Activated B cell treated with CpG ODN at 0.5 μM for 24 hours (primary cell): ENCODE results near the gene UBA7. TPM values are rescaled to one million over a fixed set of nuclear protein-coding genes. Genes with fewer than 3 reads are reported as not detected.
"Not testable (repeated sequence)": the region's sequence is repeated elsewhere in the genome, so short reads cannot be mapped to it uniquely, and the experiment has no call there.

Experiments
- ATAC-seq: fragments of 200-7000 bp; cut with Tn5 transposase; one replicate; pipeline ENCODE4 v1.10.0; 2021; ENCODE audit warnings: low read depth, mild to moderate bottlenecking, moderate library complexity
- CTCF ChIA-PET: fragments of 350-600 bp; sonication (Branson Sonifier 250); formaldehyde crosslinking; loops from one replicate; lab custom pipeline; 2021; ENCODE audit warnings: antibody characterized with exemption; lab: Charles Lee
- POLR2A ChIA-PET: fragments of 350-600 bp; sonication (Branson Sonifier 250); formaldehyde crosslinking; loops from one replicate; lab custom pipeline; 2021; ENCODE audit warnings: antibody characterized with exemption; lab: Charles Lee
- DNase-seq: peaks from one replicate; pipeline ENCODE4 v3.0.0; 2022
- H3K27ac Mint-ChIP-seq: one replicate; pipeline ENCODE4 v1.8.0; 2020; ENCODE audit warnings: mixed read lengths
- H3K27me3 Mint-ChIP-seq: one replicate; pipeline ENCODE4 v1.8.0; 2021; ENCODE audit warnings: mixed read lengths
- H3K36me3 Mint-ChIP-seq: one replicate; pipeline ENCODE4 v1.8.0; 2021; ENCODE audit warnings: low read depth, mixed read lengths
- H3K4me1 Mint-ChIP-seq: one replicate; pipeline ENCODE4 v1.8.0; 2021; ENCODE audit warnings: mixed read lengths
- H3K4me3 Mint-ChIP-seq: one replicate; pipeline ENCODE4 v1.8.0; 2020; ENCODE audit warnings: mild to moderate bottlenecking, mixed read lengths
- H3K9me3 Mint-ChIP-seq: one replicate; pipeline ENCODE4 v1.8.0; 2020; ENCODE audit warnings: mixed read lengths
- CTCF ChIP-seq: fragments of 200-600 bp; IDR thresholded peaks from one replicate; pipeline ENCODE4 v1.8.0; 2022; ENCODE audit warnings: antibody characterized with exemption, mild to moderate bottlenecking
- intact Hi-C: fragments of 100-400 bp; cut with micrococcal nuclease; formaldehyde crosslinking; loops from one replicate; pipeline ENCODE4 v1.15.1; 2024
- total RNA-seq: library from RNA; stranded (reverse); gene quantifications from 2 replicates; pipeline ENCODE4 v1.2.3, GENCODE V29; 2022

UBA7 gene
- total RNA-seq, 1 donor from 2014 or later = 237 TPM

GRCh38 chr3:49779358-49780079 lies 34.2 kb downstream of the UBA7 start:
- H3K36me3 Mint-ChIP-seq = peaks cover 55% of the 10 kb centered on the region
- no peak for ATAC-seq
- ChIA-PET CTCF (no interaction called here), POLR2A (interaction anchor here (0.5 kb wide), 1 partner anchor 74 kb away, joined by 6 read pairs; no protein-coding TSS in a partner anchor)
- no peak for DNase-seq
- peaks cover 30% of the 10 kb centered on the region for H3K4me1 Mint-ChIP-seq
- no peak overlapping the region for H3K4me3 Mint-ChIP-seq
- intact Hi-C loops = loop anchor here (10.0 kb wide), 1 partner anchor 55 kb away; no protein-coding TSS in a partner anchor
- TF ChIP-seq CTCF = no peak
- H3K27me3 Mint-ChIP-seq = no peaks in the 10 kb centered on the region
- no peak overlapping the region for H3K27ac Mint-ChIP-seq
- H3K9me3 Mint-ChIP-seq = no peaks in the 10 kb centered on the region

- DNase-seq, ATAC-seq, H3K4me3 Mint-ChIP-seq, H3K9me3 Mint-ChIP-seq, H3K27ac Mint-ChIP-seq, CTCF ChIA-PET, POLR2A ChIA-PET, H3K27me3 Mint-ChIP-seq, intact Hi-C loops: not testable (repeated sequence)
- Mint-ChIP-seq H3K36me3 (peaks cover 46% of the 10 kb centered on the region), H3K4me1 (peaks cover 22% of the 10 kb centered on the region)
Measured at GRCh38 chr3:49776101-49776500, 37.7 kb downstream of the UBA7 start.

GRCh38 chr3:49775538-49775937 lies 38.2 kb downstream of the UBA7 start:
- intact Hi-C loops = no loop called here
- Mint-ChIP-seq H3K36me3 (peaks cover 41% of the 10 kb centered on the region), H3K4me1 (peaks cover 18% of the 10 kb centered on the region), H3K9me3 (no peaks in the 10 kb centered on the region), H3K4me3 (no peak overlapping the region), H3K27ac (no peak overlapping the region), H3K27me3 (no peaks in the 10 kb centered on the region)
- ChIA-PET POLR2A (no interaction called here), CTCF (no interaction called here)
- ATAC-seq = no peak
- no peak for TF ChIP-seq CTCF
- DNase-seq = no peak

- intact Hi-C loops = no loop called here
- H3K27me3 Mint-ChIP-seq = no peaks in the 10 kb centered on the region
- ATAC-seq (no peak), DNase-seq (no peak)
- H3K4me3 Mint-ChIP-seq = no peak overlapping the region
- ChIA-PET CTCF (no interaction called here), POLR2A (no interaction called here)
- H3K36me3 Mint-ChIP-seq = peaks cover 38% of the 10 kb centered on the region
- peaks cover 9% of the 10 kb centered on the region for H3K4me1 Mint-ChIP-seq
- no peak overlapping the region for H3K27ac Mint-ChIP-seq
- no peak for TF ChIP-seq CTCF
- no peaks in the 10 kb centered on the region for H3K9me3 Mint-ChIP-seq
Measured at GRCh38 chr3:49772703-49773102, 41.0 kb downstream of the UBA7 start.

DNA sequence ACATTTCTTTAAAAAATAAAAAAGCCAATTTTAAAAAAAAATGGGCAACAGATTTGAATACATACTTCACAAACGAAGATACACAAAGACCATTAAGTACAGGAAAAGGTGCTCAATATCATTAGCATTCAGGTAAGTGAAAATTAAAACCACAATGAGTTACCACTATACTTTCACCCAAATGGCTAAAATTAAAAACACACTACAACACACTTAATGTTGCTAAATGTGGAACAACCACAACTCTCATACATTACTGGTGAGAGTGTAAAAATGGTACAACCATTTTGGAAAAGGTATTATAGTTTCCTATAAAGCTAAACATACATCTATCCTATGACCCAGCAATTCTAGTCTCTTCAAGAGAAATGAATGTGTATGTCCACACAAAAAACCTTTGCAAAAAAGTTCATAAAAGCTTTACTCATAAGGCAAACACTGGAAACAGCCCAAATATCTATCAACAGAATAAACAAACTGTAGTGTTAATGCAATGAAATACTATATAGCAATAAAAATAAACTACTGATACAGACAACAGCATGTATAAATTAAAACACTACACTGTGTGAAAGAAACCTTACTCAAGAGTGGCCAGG lies 42.3 kb downstream of the UBA7 start:
- TF ChIP-seq CTCF = no peak
- intact Hi-C loops = no loop called here
- DNase-seq (no peak), ATAC-seq (no peak)
- no peaks in the 10 kb centered on the region for H3K9me3 Mint-ChIP-seq
- H3K4me3 Mint-ChIP-seq = no peak overlapping the region
- peaks cover 10% of the 10 kb centered on the region for H3K4me1 Mint-ChIP-seq
- ChIA-PET POLR2A (no interaction called here), CTCF (interaction anchor here (1.2 kb wide), 1 partner anchor 68 kb away, joined by 3 read pairs; no protein-coding TSS in a partner anchor)
- H3K27me3 Mint-ChIP-seq = no peaks in the 10 kb centered on the region
- H3K27ac Mint-ChIP-seq = no peak overlapping the region
- H3K36me3 Mint-ChIP-seq = peaks cover 28% of the 10 kb centered on the region
